CD4-positive, alpha-beta T cell treated with Interleukin-17A for 1 hour (primary cell): ENCODE measurements around the gene ANKRD2.
"Not testable (repeated sequence)": the region's sequence is repeated elsewhere in the genome, so short reads cannot be mapped to it uniquely, and the experiment has no call there.

Experiments used
- DNase-seq: peaks from one replicate; pipeline ENCODE4 v3.0.0-alpha.2; 2020

ANKRD2 gene

GRCh38 chr10:97572214-97572989 is at the start of gene ANKRD2:
Gene ANKRD2, plus strand, starts transcription at chr10:97572779. Its CDS starts 10 bp downstream, at chr10:97572789.
- DNase-seq, result peak; percentile 46

GRCh38 chr10:97522937-97523336 is 49.6 kb upstream of the ANKRD2 start:
- no peak for DNase-seq

- DNase-seq, result no peak
Measured at GRCh38 chr10:97525086-97525485, 47.5 kb upstream of the ANKRD2 start.

- no peak for DNase-seq
Measured at GRCh38 chr10:97525683-97526110, 46.9 kb upstream of the ANKRD2 start.

GRCh38 chr10:97528876-97529275 is 43.7 kb upstream of the ANKRD2 start:
- not testable (repeated sequence) for DNase-seq

- DNase-seq, result no peak
Measured at GRCh38 chr10:97529685-97530465, 42.7 kb upstream of the ANKRD2 start.

GRCh38 chr10:97531401-97531986 is 41.1 kb upstream of the ANKRD2 start:
- no peak for DNase-seq

GRCh38 chr10:97532935-97533671 is 39.5 kb upstream of the ANKRD2 start:
- no peak for DNase-seq

GRCh38 chr10:97533888-97534287 is 38.7 kb upstream of the ANKRD2 start:
- DNase-seq, result no peak

- peak; percentile 13 for DNase-seq
Measured at GRCh38 chr10:97534746-97535367, 37.7 kb upstream of the ANKRD2 start.

- DNase-seq, result no peak
Measured at GRCh38 chr10:97537186-97537869, 35.3 kb upstream of the ANKRD2 start.

GRCh38 chr10:97538411-97538810 is 34.2 kb upstream of the ANKRD2 start:
- DNase-seq, result no peak

GRCh38 chr10:97538839-97539238 is 33.7 kb upstream of the ANKRD2 start:
- DNase-seq, result no peak

- DNase-seq, result no peak
Measured at GRCh38 chr10:97539523-97540200, 32.9 kb upstream of the ANKRD2 start.

GRCh38 chr10:97540669-97541500 is 31.7 kb upstream of the ANKRD2 start:
- DNase-seq, result no peak

- DNase-seq, result no peak
Measured at GRCh38 chr10:97542169-97543024, 30.2 kb upstream of the ANKRD2 start.

GRCh38 chr10:97543025-97543546 is 29.5 kb upstream of the ANKRD2 start:
- peak; percentile 6 for DNase-seq

GRCh38 chr10:97546456-97547270 is 25.9 kb upstream of the ANKRD2 start:
- DNase-seq, result no peak
